GM12878 (cell line): ENCODE results near the gene RBM11. TPM values are rescaled to one million over a fixed set of nuclear protein-coding genes. Genes with fewer than 3 reads are reported as not detected.

Source experiments
- ATAC-seq: fragments of 200-7000 bp; cut with Tn5 transposase; 3 replicates; pipeline ENCODE4 v1.9.1; 2020; ENCODE audit warnings: mild to moderate bottlenecking, moderate library complexity
- BruUV-seq: library from RNA; stranded (reverse); fragments of 400-500 nt; replicated peaks from 2 replicates; lab custom pipeline; 2021; lab: Mats Ljungman, UMichigan
- CTCF ChIA-PET: fragments of 300-600 bp; sonication (Branson Sonifier 250); formaldehyde crosslinking; extraction: SDS; loops from one replicate; lab custom pipeline; 2021; ENCODE audit warnings: inconsistent platforms; lab: Yijun Ruan, JAX
- POLR2A ChIA-PET: fragments of 350-600 bp; formaldehyde crosslinking; extraction: SDS; loops from one replicate; lab custom pipeline; 2021; ENCODE audit warnings: inconsistent platforms; lab: Charles Lee
- RAD21 ChIA-PET: fragments of 300-600 bp; sonication (Branson Sonifier 250); formaldehyde crosslinking; loops from one replicate; lab custom pipeline; 2023; ENCODE audit warnings: antibody characterized with exemption; ENCODE audit not compliant: unreplicated experiment; lab: Charles Lee
- SMC1A ChIA-PET: fragments of 300-600 bp; sonication (Branson Sonifier 250); formaldehyde crosslinking; loops from one replicate; lab custom pipeline; 2023; ENCODE audit not compliant: unreplicated experiment, uncharacterized antibody; lab: Charles Lee
- DNase-seq: peaks from one replicate; pipeline ENCODE4 v3.0.0-alpha.2; 2011; ENCODE audit warnings: low read depth, low spot score
- FAIRE-seq: peaks from 3 replicates; lab custom pipeline; 2011; peaks lifted over from hg19 to GRCh38; lab: Jason Lieb, UNC
- H2AFZ ChIP-seq: 2 replicates; pipeline ENCODE4 v1.6.0; 2011; ENCODE audit warnings: low read depth, low read length, control low read depth; ENCODE audit not compliant: control insufficient read depth
- H3K27ac ChIP-seq: 2 replicates; pipeline ENCODE4 v1.5.1; 2011; ENCODE audit warnings: control low read depth; ENCODE audit not compliant: control insufficient read depth, insufficient read depth
- H3K27me3 ChIP-seq, 2 experiments: replicated peaks in 1 of 2; 2 replicates each; pipeline versions ENCODE4 v1.6.0 to v1.6.1; 2011; ENCODE audit warnings: low read length in 1 of 2; ENCODE audit not compliant: control insufficient read depth in 2 of 2, insufficient read depth in 2 of 2
- H3K36me3 ChIP-seq, 2 experiments: 2 replicates each; pipeline ENCODE4 v1.5.1; 2011; ENCODE audit warnings: low read length in 1 of 2; ENCODE audit not compliant: control insufficient read depth in 2 of 2, insufficient read depth in 2 of 2
- H3K4me1 ChIP-seq: 2 replicates; pipeline ENCODE4 v1.6.1; 2011; ENCODE audit warnings: mild to moderate bottlenecking, low read length, moderate library complexity, mixed read lengths; ENCODE audit not compliant: control insufficient read depth, insufficient read depth
- H3K4me2 ChIP-seq: 2 replicates; pipeline ENCODE4 v1.6.0; 2011; ENCODE audit warnings: control low read depth; ENCODE audit not compliant: control insufficient read depth, insufficient read depth
- H3K4me3 ChIP-seq: fragments of 200-600 bp; sonication (generic); 2 replicates; pipeline ENCODE4 v1.5.1; 2016
- H3K79me2 ChIP-seq: 2 replicates; pipeline ENCODE4 v1.6.0; 2011; ENCODE audit warnings: low read length; ENCODE audit not compliant: control insufficient read depth, insufficient read depth
- H3K9ac ChIP-seq: 2 replicates; pipeline ENCODE4 v1.8.0; 2011; ENCODE audit warnings: low read length, control low read depth, mixed read lengths; ENCODE audit not compliant: control insufficient read depth, insufficient read depth
- H3K9me3 ChIP-seq: replicated peaks from 3 replicates; pipeline ENCODE4 v1.5.1; 2011; ENCODE audit warnings: mild to moderate bottlenecking, low read length; ENCODE audit not compliant: control insufficient read depth, insufficient read depth
- H4K20me1 ChIP-seq: 2 replicates; pipeline ENCODE4 v1.6.0; 2011; ENCODE audit not compliant: control insufficient read depth, insufficient read depth
- CEBPB ChIP-seq, 2 experiments: fragments of 150-350 bp in 1 of 2; IDR thresholded peaks; 2 replicates each; pipeline ENCODE4 v1.6.1; 2012 to 2014; ENCODE audit warnings: low read depth in 2 of 2, low read length in 2 of 2, borderline replicate concordance in 1 of 2, inconsistent platforms in 1 of 2
- FOXK2 ChIP-seq: fragments of 450-650 bp; IDR thresholded peaks from 2 replicates; pipeline ENCODE4 v1.6.1; 2017; ENCODE audit warnings: mild to moderate bottlenecking, moderate library complexity
- GABPA ChIP-seq: IDR thresholded peaks from 2 replicates; pipeline ENCODE4 v1.6.1; 2014; ENCODE audit warnings: antibody characterized with exemption, low read depth, mild to moderate bottlenecking, inconsistent platforms
- KAT2A ChIP-seq: conservative IDR thresholded peaks from 2 replicates; pipeline ENCODE4 v1.6.1; 2011; ENCODE audit warnings: low read depth, low read length; ENCODE audit not compliant: control insufficient read depth
- LARP7 ChIP-seq: fragments of 450-650 bp; IDR thresholded peaks from 2 replicates; pipeline ENCODE4 v1.6.1; 2017; ENCODE audit warnings: mild to moderate bottlenecking
- MYB ChIP-seq: fragments of 150-350 bp; IDR thresholded peaks from 2 replicates; pipeline ENCODE4 v1.6.1; 2014; ENCODE audit warnings: mild to moderate bottlenecking, low read depth, low read length, borderline replicate concordance
- POLR2A ChIP-seq: IDR thresholded peaks from 2 replicates; pipeline ENCODE4 v1.6.1; 2011; ENCODE audit warnings: low read depth, mild to moderate bottlenecking, low read length
- RAD21 ChIP-seq: IDR thresholded peaks from 2 replicates; pipeline ENCODE4 v1.6.1; 2011; ENCODE audit warnings: mild to moderate bottlenecking, low read depth, low read length, moderate library complexity; ENCODE audit not compliant: insufficient read depth
- SIX5 ChIP-seq: IDR thresholded peaks from 2 replicates; pipeline ENCODE4 v1.6.1; 2011; ENCODE audit warnings: mild to moderate bottlenecking, low read depth, low read length, moderate library complexity; ENCODE audit not compliant: severe bottlenecking
- SUPT20H ChIP-seq: IDR thresholded peaks from 2 replicates; pipeline ENCODE4 v1.6.1; 2011; ENCODE audit warnings: low read depth, mild to moderate bottlenecking, low read length, moderate library complexity, borderline replicate concordance; ENCODE audit not compliant: control insufficient read depth
- TBL1XR1 ChIP-seq: IDR thresholded peaks from 2 replicates; pipeline ENCODE4 v1.6.1; 2012; ENCODE audit warnings: low read depth, low read length, improper control_type of control experiment
- ZNF384 ChIP-seq: IDR thresholded peaks from 2 replicates; pipeline ENCODE4 v1.6.1; 2012; ENCODE audit warnings: low read depth, mild to moderate bottlenecking, low read length, improper control_type of control experiment, borderline replicate concordance
- WGBS: methylation state at CpG from one replicate; pipeline ENCODE4 v1.1.6; 2016; ENCODE audit warnings: low lambda C conversion rate; ENCODE audit not compliant: insufficient replicate concordance, insufficient coverage; ENCODE audit errors: missing lambda C conversion rate; 5-methylcytosine and 5-hydroxymethylcytosine counted together
- in situ Hi-C: fragments of 300-500 bp; cut with MboI; formaldehyde crosslinking; loops from 9 replicates; pipeline ENCODE4 v1.14.3; 2018; ENCODE audit warnings: mixed read lengths
- intact Hi-C: fragments of 100-400 bp; cut with micrococcal nuclease; formaldehyde crosslinking; loops from one replicate; pipeline ENCODE4 v1.14.2; 2022; ENCODE audit not compliant: unreplicated experiment
- polyA plus RNA-seq, 11 experiments: library from polyadenylated mRNA; depleted of rRNA in 4 of 11; unstranded in 6 of 11; stranded (reverse) in 5 of 11; fragments of >200 nt; fragmentation: Nextera tagmentation in 4 of 11; fragmentation: Illumina TruSeq in 1 of 11; extraction: Ambion mirVana in 4 of 11; extraction: Trizol in 1 of 11; gene quantifications; 1 replicate in 1 of 11; 2 replicates in 10 of 11; pipeline versions ENCODE4 v1.2.1 to v1.2.3, GENCODE V29; 2011 to 2016; ENCODE audit warnings: inconsistent platforms in 2 of 11, missing spikeins in 2 of 11, low read depth in 1 of 11
- total RNA-seq, 4 experiments: library from RNA; depleted of rRNA in 3 of 4; stranded (reverse); fragments of >200 nt in 3 of 4; fragmentation: Illumina TruSeq in 1 of 4; extraction: Trizol in 1 of 4; gene quantifications; 2 replicates each; pipeline versions ENCODE4 v1.2.1 to v1.2.3, GENCODE V29; 2013 to 2021
- TF ChIP-seq, protein P1 (sequence below): IDR thresholded peaks from 2 replicates; pipeline ENCODE4 v1.6.1; 2012; ENCODE audit warnings: low read length, inconsistent platforms
- TF ChIP-seq, protein P2 (sequence below): fragments of 450-650 bp; IDR thresholded peaks from 2 replicates; pipeline ENCODE4 v1.6.1; 2018; ENCODE audit warnings: borderline replicate concordance, mild to moderate bottlenecking; ENCODE audit not compliant: partially characterized antibody
- TF ChIP-seq, protein P3 (sequence below): fragments of 450-650 bp; IDR thresholded peaks from 2 replicates; pipeline ENCODE4 v1.6.1; 2017; ENCODE audit warnings: antibody characterized with exemption, mild to moderate bottlenecking, moderate library complexity
- TF ChIP-seq, protein P4 (sequence below), 3 experiments: IDR thresholded peaks in 2 of 3; conservative IDR thresholded peaks in 1 of 3; 2 replicates each; pipeline ENCODE4 v1.5.1; 2011; ENCODE audit warnings: low read depth in 3 of 3, low read length in 3 of 3, mild to moderate bottlenecking in 3 of 3, control low read depth in 2 of 3, moderate library complexity in 2 of 3, inconsistent platforms in 1 of 3, mixed read lengths in 1 of 3; ENCODE audit not compliant: control insufficient read depth in 2 of 3, insufficient read depth in 1 of 3; ENCODE audit errors: extremely low read depth in 1 of 3

Gene RBM11
- total and polyA plus RNA-seq, 10 of the 15 experiments (the other 5 are each of a cell fraction or from before 2014, with no cell fraction given), result 0.29 to 1.8 (median 0.35) TPM; not detected in 1

GRCh38 chr21:14271641-14272040, 55.7 kb downstream of the RBM11 start:
- CTCF ChIA-PET, result no interaction called here
- in situ Hi-C loops, result no loop called here
- H3K4me3 ChIP-seq, result no peak overlapping the region

More at GRCh38 chr21:14271641-14272040, 55.7 kb downstream of the RBM11 start:
- ChIA-PET SMC1A (no interaction called here), RAD21 (no interaction called here), POLR2A (no interaction called here)
- H3K79me2 ChIP-seq, result no peaks in the 10 kb centered on the region
- TF ChIP-seq LARP7, result no peak
- no peak for TF ChIP-seq MYB
- TF ChIP-seq SIX5, result no peak
- no peak for TF ChIP-seq POLR2A
- TF ChIP-seq, protein P1, sequence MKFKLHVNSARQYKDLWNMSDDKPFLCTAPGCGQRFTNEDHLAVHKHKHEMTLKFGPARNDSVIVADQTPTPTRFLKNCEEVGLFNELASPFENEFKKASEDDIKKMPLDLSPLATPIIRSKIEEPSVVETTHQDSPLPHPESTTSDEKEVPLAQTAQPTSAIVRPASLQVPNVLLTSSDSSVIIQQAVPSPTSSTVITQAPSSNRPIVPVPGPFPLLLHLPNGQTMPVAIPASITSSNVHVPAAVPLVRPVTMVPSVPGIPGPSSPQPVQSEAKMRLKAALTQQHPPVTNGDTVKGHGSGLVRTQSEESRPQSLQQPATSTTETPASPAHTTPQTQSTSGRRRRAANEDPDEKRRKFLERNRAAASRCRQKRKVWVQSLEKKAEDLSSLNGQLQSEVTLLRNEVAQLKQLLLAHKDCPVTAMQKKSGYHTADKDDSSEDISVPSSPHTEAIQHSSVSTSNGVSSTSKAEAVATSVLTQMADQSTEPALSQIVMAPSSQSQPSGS, result no peak
- TF ChIP-seq TBL1XR1, result no peak
- TF ChIP-seq, protein P2, sequence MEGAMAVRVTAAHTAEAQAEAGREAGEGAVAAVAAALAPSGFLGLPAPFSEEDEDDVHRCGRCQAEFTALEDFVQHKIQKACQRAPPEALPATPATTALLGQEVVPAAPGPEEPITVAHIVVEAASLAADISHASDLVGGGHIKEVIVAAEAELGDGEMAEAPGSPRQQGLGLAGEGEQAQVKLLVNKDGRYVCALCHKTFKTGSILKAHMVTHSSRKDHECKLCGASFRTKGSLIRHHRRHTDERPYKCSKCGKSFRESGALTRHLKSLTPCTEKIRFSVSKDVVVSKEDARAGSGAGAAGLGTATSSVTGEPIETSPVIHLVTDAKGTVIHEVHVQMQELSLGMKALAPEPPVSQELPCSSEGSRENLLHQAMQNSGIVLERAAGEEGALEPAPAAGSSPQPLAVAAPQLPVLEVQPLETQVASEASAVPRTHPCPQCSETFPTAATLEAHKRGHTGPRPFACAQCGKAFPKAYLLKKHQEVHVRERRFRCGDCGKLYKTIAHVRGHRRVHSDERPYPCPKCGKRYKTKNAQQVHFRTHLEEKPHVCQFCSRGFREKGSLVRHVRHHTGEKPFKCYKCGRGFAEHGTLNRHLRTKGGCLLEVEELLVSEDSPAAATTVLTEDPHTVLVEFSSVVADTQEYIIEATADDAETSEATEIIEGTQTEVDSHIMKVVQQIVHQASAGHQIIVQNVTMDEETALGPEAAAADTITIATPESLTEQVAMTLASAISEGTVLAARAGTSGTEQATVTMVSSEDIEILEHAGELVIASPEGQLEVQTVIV, result no peak
- TF ChIP-seq, protein P3, sequence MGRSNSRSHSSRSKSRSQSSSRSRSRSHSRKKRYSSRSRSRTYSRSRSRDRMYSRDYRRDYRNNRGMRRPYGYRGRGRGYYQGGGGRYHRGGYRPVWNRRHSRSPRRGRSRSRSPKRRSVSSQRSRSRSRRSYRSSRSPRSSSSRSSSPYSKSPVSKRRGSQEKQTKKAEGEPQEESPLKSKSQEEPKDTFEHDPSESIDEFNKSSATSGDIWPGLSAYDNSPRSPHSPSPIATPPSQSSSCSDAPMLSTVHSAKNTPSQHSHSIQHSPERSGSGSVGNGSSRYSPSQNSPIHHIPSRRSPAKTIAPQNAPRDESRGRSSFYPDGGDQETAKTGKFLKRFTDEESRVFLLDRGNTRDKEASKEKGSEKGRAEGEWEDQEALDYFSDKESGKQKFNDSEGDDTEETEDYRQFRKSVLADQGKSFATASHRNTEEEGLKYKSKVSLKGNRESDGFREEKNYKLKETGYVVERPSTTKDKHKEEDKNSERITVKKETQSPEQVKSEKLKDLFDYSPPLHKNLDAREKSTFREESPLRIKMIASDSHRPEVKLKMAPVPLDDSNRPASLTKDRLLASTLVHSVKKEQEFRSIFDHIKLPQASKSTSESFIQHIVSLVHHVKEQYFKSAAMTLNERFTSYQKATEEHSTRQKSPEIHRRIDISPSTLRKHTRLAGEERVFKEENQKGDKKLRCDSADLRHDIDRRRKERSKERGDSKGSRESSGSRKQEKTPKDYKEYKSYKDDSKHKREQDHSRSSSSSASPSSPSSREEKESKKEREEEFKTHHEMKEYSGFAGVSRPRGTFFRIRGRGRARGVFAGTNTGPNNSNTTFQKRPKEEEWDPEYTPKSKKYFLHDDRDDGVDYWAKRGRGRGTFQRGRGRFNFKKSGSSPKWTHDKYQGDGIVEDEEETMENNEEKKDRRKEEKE, result no peak
- TF ChIP-seq GABPA, result no peak
- TF ChIP-seq FOXK2, result no peak
- TF ChIP-seq, protein P4, sequence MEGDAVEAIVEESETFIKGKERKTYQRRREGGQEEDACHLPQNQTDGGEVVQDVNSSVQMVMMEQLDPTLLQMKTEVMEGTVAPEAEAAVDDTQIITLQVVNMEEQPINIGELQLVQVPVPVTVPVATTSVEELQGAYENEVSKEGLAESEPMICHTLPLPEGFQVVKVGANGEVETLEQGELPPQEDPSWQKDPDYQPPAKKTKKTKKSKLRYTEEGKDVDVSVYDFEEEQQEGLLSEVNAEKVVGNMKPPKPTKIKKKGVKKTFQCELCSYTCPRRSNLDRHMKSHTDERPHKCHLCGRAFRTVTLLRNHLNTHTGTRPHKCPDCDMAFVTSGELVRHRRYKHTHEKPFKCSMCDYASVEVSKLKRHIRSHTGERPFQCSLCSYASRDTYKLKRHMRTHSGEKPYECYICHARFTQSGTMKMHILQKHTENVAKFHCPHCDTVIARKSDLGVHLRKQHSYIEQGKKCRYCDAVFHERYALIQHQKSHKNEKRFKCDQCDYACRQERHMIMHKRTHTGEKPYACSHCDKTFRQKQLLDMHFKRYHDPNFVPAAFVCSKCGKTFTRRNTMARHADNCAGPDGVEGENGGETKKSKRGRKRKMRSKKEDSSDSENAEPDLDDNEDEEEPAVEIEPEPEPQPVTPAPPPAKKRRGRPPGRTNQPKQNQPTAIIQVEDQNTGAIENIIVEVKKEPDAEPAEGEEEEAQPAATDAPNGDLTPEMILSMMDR (IDR thresholded peaks at IDR 0.05 in 2 of 3, conservative IDR thresholded peaks at IDR 0.05 in 1 of 3; ENCODE audit: control insufficient read depth in 2 of 3, extremely low read depth in 1 of 3, insufficient read depth in 1 of 3, low read depth in 3 of 3, low read length in 3 of 3), result no peak
- no peak for TF ChIP-seq CEBPB (IDR thresholded peaks at IDR 0.05; ENCODE audit: borderline replicate concordance in 1 of 2, low read depth in 2 of 2, low read length in 2 of 2)
- TF ChIP-seq SUPT20H, result no peak
- no peak for TF ChIP-seq RAD21
- TF ChIP-seq ZNF384, result no peak
- TF ChIP-seq KAT2A, result no peak
- FAIRE-seq (no peak), DNase-seq (no peak), ATAC-seq (no peak)
- no peak overlapping the region for H3K27ac ChIP-seq
- BruUV-seq, result no TSS peak
- H3K9ac ChIP-seq, result no peak overlapping the region
- no peaks in the 10 kb centered on the region for H3K9me3 ChIP-seq
- no peak overlapping the region for H2AFZ ChIP-seq
- 26% methylated on average over 6 of the region's 6 CpGs for WGBS
- no peaks in the 10 kb centered on the region for H4K20me1 ChIP-seq
- H3K4me2 ChIP-seq, result no peak overlapping the region
- no peaks in the 10 kb centered on the region; a peak in 1 of 4 replicates for H3K27me3 ChIP-seq
- intact Hi-C loops, result no loop called here
- H3K36me3 ChIP-seq, result no peaks in the 10 kb centered on the region
- no peaks in the 10 kb centered on the region for H3K4me1 ChIP-seq
